NCI-H2029 treated with DMSO at 0.1 percent for 48 hours (cell line): Measurements from ENCODE around the gene ZC3H11A.

Experiments used
- DNase-seq: peaks from one replicate; lab custom pipeline; 2025; lab: John Stamatoyannopoulos, UW

ZC3H11A gene

GRCh38 chr1:203842559-203842876, 47.1 kb downstream of the ZC3H11A start:
- no peak for DNase-seq

GRCh38 chr1:203843435-203843834, 48.0 kb downstream of the ZC3H11A start:
- no peak for DNase-seq
